HCEC 1CT (cell line): ENCODE data around the gene ARAP1.

Experiments
- DNase-seq: peaks from one replicate; pipeline ENCODE4 v3.0.0-alpha.2; 2017

The ARAP1 gene

DNA sequence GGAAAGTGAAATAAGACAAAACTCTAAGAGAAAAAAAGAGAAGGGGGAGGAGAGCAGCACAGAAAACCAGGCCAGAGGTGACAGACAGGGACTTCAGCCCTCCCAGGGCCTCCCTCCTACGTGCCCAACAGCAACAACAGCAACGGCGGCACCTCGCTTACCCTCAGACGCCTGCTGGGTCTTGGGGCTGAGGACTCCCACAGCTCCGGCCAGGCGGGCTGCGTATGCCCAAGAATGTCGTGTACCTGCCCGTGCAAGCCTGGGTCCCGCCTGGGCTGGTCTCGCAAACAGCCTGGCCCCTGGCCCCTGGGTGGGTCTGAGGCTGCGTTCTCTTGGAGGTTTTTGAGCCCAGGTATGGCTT lies 30.5 kb downstream of the ARAP1 start:
- no peak for DNase-seq

- no peak for DNase-seq
Measured at GRCh38 chr11:72721276-72721675, 30.9 kb downstream of the ARAP1 start.

- no peak for DNase-seq
Measured at GRCh38 chr11:72720784-72721183, 31.4 kb downstream of the ARAP1 start.

DNA sequence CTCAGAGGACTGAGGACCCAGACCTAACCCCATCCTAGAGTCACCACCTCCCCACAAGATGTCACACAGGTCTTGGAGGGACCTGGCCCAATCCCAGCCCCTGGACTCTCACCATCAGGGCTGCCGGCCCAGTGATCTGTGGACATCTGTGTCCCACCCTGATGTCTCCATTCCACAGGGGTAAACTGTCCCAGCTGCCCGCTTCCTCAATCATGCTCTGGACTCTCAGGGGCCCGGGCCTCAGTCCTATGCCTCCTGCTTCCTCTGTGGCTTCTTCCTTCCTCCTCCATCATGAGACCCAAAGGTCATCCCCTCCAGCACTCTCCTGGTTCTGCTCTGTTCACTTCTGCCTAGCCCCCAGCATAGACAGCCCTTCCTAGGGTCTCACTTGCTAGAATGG lies 32.2 kb downstream of the ARAP1 start:
- no peak for DNase-seq

GRCh38 chr11:72719551-72719950 lies 32.7 kb downstream of the ARAP1 start:
- DNase-seq, result no peak

- DNase-seq, result no peak
Measured at GRCh38 chr11:72719144-72719543, 33.1 kb downstream of the ARAP1 start.

DNA sequence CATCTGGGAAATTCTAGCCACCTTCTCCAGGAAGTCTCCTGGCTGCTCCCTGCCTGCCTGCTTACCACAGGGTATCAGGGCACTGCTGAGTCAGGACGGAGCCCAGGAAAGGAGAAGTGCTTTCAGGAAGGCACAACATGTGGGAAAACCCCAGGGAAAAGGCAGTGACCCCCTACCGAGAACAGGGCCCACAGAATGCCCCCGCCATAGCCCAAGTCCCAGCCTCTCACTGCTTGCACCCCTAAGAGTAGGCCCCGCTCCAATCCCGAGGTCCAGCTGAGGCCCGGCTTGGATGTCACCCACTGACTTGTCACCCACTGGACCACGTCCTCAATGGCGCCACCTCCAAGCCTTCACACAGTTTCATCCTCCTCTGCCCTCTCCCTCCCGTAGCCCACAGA lies 34.1 kb downstream of the ARAP1 start:
- DNase-seq, result no peak

DNA sequence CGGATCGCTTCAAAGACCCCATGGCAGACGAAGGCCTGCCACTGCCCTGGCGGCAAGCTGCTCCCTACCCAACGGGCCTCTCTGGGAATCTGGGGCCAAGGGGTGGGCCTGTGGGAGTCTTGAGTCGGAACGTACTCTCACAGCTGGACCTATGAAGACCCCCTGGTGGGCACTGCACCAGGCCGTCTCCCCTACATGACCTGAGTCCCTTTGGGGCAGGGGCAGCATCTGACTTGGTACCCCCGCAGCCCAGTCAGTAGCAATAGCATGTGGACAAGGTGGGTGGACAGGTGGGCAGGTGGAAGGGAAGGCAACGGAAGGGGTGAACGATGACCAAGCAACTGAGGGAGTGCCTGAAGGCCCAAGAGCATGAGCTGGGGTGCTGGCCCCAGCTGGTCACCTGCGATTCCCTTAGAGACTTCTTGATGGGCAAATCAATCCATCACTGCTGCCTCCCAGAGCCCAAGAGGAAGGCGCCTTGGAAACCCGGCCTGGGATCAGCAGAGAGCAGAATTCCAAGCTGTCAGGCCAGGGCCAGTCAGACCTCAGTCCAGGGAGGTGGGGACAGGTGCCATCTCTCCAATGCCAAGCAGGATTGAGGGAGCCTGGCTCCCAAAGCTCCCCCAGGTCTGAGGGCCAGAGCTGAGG lies 35.3 kb downstream of the ARAP1 start:
- DNase-seq, result no peak

GRCh38 chr11:72716290-72716689 lies 35.9 kb downstream of the ARAP1 start:
- no peak for DNase-seq

DNA sequence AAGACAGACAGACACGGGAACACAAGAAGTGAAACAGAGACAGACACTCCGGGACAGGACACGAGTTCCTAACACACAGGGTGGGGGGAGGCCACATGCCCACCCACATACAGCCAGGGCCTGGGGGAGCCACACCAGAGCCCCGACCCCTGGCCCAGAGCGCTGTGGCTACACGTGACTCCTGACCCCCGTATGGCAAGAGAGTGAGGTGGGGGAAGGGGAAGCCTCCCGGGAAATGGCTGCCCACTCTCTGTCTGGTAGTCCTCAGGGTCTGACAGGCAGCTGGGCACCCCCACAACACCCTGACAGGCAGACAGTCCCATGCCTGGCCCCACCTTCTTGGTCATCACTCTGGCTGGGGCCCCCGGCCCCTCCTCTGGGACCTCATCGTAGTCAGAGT lies 39.4 kb downstream of the ARAP1 start:
- no peak for DNase-seq

DNA sequence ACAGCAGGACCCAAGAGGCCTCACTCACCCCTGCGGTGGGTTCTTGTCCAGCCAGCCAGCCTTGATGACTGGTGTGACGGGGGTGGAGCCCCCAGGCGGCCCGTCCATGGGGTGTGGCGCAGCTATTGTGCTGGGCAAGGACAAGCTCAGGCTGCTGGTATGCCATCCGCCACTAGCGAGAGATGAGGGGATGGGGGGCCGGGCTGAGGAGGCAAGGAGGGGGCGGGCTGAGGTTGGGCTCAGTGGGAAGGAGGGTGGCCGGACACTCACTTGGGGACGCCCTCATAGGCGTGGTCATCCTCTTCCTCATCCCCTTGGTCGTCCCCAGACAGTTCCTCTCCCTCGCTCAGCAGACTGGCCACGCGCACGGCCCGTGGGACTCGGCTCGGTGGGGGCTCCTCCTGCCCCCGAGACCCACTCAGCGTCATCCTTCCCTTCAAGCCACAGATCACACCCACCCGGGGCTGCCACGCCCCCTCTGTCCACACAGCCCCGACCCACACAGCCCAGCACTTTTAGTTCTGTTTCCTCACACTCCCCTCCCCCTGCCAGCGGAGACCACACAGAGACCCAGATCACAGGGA lies 39.9 kb downstream of the ARAP1 start:
- DNase-seq, result no peak

- DNase-seq, result no peak
Measured at GRCh38 chr11:72711141-72711540, 41.1 kb downstream of the ARAP1 start.

GRCh38 chr11:72710278-72710677 lies 41.9 kb downstream of the ARAP1 start:
- no peak for DNase-seq

DNA sequence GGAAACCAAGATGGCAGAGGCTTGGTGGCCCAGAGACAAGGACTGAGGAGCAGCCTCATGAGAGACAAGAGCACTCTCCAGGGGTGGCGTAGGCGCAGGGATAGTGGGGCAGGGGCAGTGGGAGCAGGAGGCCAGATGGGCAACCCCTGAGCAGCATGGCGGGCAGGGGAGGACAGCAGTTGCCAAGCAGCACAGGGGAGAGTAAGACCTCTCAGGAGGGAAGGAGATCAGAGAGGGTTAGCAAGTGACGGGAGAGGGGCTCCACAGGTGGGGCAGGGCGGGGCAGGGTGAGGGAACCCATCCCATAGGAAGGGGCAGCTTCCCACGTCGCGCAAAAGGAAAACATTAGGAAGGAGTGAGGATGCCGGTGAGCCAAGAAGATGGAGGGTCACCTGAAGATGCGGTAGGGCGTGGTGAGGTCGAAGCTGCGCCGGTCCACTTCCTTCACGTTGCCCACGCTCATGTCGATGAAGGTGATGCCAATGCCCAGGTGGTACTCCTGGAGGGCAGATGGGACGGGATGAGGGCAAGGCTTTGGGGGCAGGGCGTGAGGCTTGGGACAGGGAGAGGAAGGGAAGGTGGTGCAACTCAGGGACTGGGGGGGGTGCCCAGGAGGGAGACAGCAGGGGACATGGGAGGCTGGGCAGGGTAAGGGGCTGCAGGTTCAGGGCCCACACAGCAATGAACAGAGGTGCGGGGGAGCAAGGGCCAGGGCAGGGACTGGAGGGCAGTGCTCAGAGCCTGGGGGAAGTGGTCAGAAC lies 42.5 kb downstream of the ARAP1 start:
- no peak for DNase-seq

DNA sequence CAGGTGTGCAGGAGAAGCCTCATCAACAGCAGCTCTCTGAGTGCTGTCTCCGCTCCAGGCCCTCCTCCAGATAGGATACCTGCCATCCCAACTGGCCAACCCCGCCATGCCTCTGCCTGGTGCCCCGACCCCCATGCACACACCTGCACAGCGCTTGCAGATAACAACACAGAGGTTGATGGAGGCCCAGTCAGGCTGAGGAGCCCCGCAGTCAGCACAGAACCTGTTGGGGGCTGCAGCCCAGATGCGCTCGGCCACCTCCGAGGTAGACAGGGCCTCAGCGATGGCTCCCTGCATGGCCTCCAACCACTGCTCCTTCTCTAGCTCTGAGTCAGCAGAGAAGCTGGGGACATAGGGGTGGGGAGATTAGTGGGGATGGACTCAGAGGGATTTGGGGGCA lies 45.2 kb downstream of the ARAP1 start:
- no peak for DNase-seq

DNA sequence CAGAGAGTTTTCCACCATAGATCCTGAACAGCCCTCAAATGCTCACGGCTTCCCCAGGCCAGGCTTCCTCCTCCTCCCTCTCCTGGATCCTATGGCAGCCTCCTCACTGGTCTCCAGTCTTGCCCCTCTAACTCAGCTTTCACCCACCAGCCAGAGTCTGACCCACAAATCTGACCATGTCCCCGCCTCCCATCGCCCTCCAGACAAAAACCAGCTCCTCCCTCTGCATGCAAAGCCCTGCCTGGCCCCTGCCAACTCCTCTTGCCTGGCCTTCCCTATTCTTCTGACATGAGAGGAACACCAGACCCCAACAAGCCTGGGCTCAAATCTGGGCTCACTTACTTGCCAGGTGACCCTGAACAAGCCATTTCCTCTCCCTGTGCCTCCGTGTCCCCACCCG lies 45.6 kb downstream of the ARAP1 start:
- DNase-seq, result no peak

- DNase-seq, result no peak
Measured at GRCh38 chr11:72705442-72706365, 46.5 kb downstream of the ARAP1 start.

GRCh38 chr11:72704783-72705265 lies 47.4 kb downstream of the ARAP1 start:
- DNase-seq, result no peak

- DNase-seq, result no peak
Measured at GRCh38 chr11:72704028-72704782, 48.0 kb downstream of the ARAP1 start.

GRCh38 chr11:72703267-72704008 lies 48.8 kb downstream of the ARAP1 start:
- peak; percentile 20 for DNase-seq

DNA sequence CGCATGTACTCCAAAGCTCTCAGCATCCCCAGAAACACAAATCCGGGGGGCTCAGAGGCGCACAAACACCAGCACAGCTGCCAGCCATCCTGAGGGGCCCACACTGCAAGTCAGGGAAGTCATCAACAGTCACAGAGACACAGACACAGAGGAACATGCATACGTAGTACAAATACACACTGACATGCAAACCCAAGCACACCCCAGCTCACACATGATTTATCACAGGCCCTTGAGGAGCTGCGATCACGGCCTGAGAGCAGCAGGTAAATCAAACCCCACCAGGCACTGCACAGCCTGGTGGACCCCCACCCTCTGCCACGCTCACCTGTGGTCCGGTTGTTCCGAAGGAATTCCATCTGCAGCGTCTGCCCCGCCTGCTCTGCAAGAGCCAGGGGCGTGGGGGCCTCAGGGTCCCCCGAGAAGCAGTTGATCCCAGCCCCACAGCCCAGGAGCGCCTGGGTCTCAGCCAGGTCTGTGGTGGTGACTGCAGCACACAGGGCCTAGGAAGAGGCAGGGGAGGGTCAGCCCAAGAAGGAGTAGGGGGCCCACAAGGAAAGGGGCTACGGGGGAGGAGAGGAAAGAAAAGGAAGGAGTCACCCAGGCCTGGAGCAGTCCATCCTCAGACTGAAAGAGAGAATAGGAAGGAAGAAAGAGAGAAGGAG lies 49.5 kb downstream of the ARAP1 start:
- DNase-seq, result no peak
